Endothelial cell of hepatic sinusoid (primary cell): Measurements from ENCODE around the gene DCDC2.
"Not testable (repeated sequence)": the region's sequence is repeated elsewhere in the genome, so short reads cannot be mapped to it uniquely, and the experiment has no call there.

Experiments
- in situ Hi-C: cut with HindIII; loops from 2 replicates; pipeline ENCODE4 v1.10.0; 2017; ENCODE audit warnings: low sequenced_read_pairs

DCDC2 gene

GRCh38 chr6:24329022-24329421, 28.8 kb downstream of the DCDC2 start:
- in situ Hi-C loops = no loop called here

- in situ Hi-C loops = no loop called here
Measured at GRCh38 chr6:24327756-24328155, 30.1 kb downstream of the DCDC2 start.

GRCh38 chr6:24325978-24326377, 31.9 kb downstream of the DCDC2 start:
- in situ Hi-C loops = no loop called here

- in situ Hi-C loops = no loop called here
Measured at GRCh38 chr6:24324617-24325016, 33.2 kb downstream of the DCDC2 start.

GRCh38 chr6:24323632-24324337, 34.1 kb downstream of the DCDC2 start:
- in situ Hi-C loops = no loop called here

GRCh38 chr6:24322924-24323323, 34.9 kb downstream of the DCDC2 start:
- in situ Hi-C loops = no loop called here

- in situ Hi-C loops = not testable (repeated sequence)
Measured at GRCh38 chr6:24322446-24322845, 35.4 kb downstream of the DCDC2 start.

- in situ Hi-C loops = no loop called here
Measured at GRCh38 chr6:24321538-24322162, 36.2 kb downstream of the DCDC2 start.

- in situ Hi-C loops = no loop called here
Measured at GRCh38 chr6:24313251-24314141, 44.4 kb downstream of the DCDC2 start.

GRCh38 chr6:24311775-24312174, 46.1 kb downstream of the DCDC2 start:
- in situ Hi-C loops = not testable (repeated sequence)

- in situ Hi-C loops = no loop called here
Measured at GRCh38 chr6:24307881-24308280, 50.0 kb downstream of the DCDC2 start.

GRCh38 chr6:24306936-24307335, 50.9 kb downstream of the DCDC2 start:
- in situ Hi-C loops = no loop called here

- in situ Hi-C loops = no loop called here
Measured at GRCh38 chr6:24306038-24306437, 51.8 kb downstream of the DCDC2 start.

- in situ Hi-C loops = no loop called here
Measured at GRCh38 chr6:24296944-24297343, 60.9 kb downstream of the DCDC2 start.

GRCh38 chr6:24293852-24294251, 64.0 kb downstream of the DCDC2 start:
- in situ Hi-C loops = not testable (repeated sequence)

GRCh38 chr6:24287239-24287638, 70.6 kb downstream of the DCDC2 start:
- in situ Hi-C loops = no loop called here

- in situ Hi-C loops = no loop called here
Measured at GRCh38 chr6:24284006-24284405, 73.9 kb downstream of the DCDC2 start.

- in situ Hi-C loops = no loop called here
Measured at GRCh38 chr6:24283043-24283985, 74.5 kb downstream of the DCDC2 start.

GRCh38 chr6:24274441-24275083, 83.3 kb downstream of the DCDC2 start:
- in situ Hi-C loops = no loop called here
